Hippocampal formation (tissue), 2 donors: Measurements from ENCODE around the gene ZFR.
"Not testable (repeated sequence)": the region's sequence is repeated elsewhere in the genome, so short reads cannot be mapped to it uniquely, and the experiment has no call there.

Source experiments
- DNase-seq, 2 donors: peaks; one replicate each; lab custom pipeline; 2025; lab: John Stamatoyannopoulos, UW

Gene ZFR

GRCh38 chr5:32450952-32451351 lies 6.4 kb upstream of the ZFR start:
- no peak for DNase-seq

GRCh38 chr5:32449262-32449661 lies 4.7 kb upstream of the ZFR start:
- no peak for DNase-seq

- DNase-seq = no peak
Measured at GRCh38 chr5:32446630-32447029, 2.1 kb upstream of the ZFR start.

GRCh38 chr5:32445831-32446614 lies 1.5 kb upstream of the ZFR start:
- no peak for DNase-seq

- DNase-seq = no peak
Measured at GRCh38 chr5:32445287-32445758, 783 bp upstream of the ZFR start.

GRCh38 chr5:32443541-32444430 lies 754 bp downstream of the ZFR start:
- peak; percentile 11 to 41 for DNase-seq

- DNase-seq = no peak
Measured at GRCh38 chr5:32443145-32443540, 1.4 kb downstream of the ZFR start.

- DNase-seq = no peak
Measured at GRCh38 chr5:32439086-32439642, 5.4 kb downstream of the ZFR start.

GRCh38 chr5:32436553-32437242 lies 7.8 kb downstream of the ZFR start:
- no peak for DNase-seq

- no peak for DNase-seq
Measured at GRCh38 chr5:32435383-32435782, 9.2 kb downstream of the ZFR start.

- no peak for DNase-seq
Measured at GRCh38 chr5:32434221-32434620, 10.3 kb downstream of the ZFR start.

- DNase-seq = no peak
Measured at GRCh38 chr5:32432633-32433032, 11.9 kb downstream of the ZFR start.

- DNase-seq = not testable (repeated sequence)
Measured at GRCh38 chr5:32430825-32431224, 13.7 kb downstream of the ZFR start.

- DNase-seq = no peak
Measured at GRCh38 chr5:32428426-32428825, 16.1 kb downstream of the ZFR start.

GRCh38 chr5:32426440-32427151 lies 17.9 kb downstream of the ZFR start:
- no peak for DNase-seq

- DNase-seq = no peak
Measured at GRCh38 chr5:32422697-32423096, 21.8 kb downstream of the ZFR start.

- DNase-seq = no peak
Measured at GRCh38 chr5:32421075-32421474, 23.5 kb downstream of the ZFR start.

GRCh38 chr5:32420506-32420905 lies 24.0 kb downstream of the ZFR start:
- DNase-seq = no peak

- DNase-seq = no peak
Measured at GRCh38 chr5:32419791-32420190, 24.7 kb downstream of the ZFR start.

GRCh38 chr5:32413466-32414263 lies 30.9 kb downstream of the ZFR start:
- no peak for DNase-seq

GRCh38 chr5:32410630-32411029 lies 33.9 kb downstream of the ZFR start:
- no peak for DNase-seq
